ENCODE results near the gene YIPF3.

DNA sequence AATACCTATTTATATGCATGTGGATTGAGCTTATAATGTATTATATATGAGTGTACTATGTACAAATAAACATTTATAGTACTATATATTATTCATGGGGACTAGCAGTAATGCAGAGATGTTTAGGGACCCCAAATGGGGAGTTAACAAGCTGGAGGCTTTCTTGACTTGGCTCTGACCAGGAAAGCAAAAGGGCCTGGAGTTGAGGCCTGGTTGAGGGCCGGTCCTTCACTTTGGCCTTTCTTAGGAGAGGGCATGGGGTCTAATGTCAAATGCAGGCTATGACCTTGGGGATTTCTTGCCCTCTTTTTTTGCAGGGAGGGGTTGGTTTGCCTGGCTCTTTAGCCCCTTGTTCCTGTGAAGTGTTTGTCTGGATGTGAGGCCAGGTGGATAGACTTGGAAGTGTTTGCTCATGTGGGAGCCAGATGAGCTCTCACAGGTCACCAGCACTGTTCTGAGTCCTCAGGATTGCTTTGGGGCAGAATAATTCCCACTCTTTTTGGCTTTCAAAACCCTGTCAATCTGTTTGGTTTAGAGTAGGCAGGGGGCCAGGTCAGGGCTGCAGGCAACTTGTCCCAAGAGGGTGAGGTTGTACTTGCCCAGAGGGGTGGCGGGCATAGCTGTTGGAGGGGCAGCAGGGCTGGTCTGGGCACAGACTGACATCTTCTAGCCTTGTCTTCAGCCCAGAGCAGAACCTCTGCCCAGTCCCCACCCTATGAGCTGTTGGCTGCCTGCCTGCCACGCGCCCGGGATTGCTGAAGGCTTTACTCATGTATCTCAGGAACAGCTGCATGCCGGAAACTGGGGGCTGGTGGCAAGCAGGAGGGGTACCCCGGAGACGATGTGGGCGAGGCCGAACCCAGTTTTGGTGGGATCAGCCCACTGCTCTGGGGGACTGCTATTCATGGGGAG lies 24.7 kb downstream of the YIPF3 start:
- TF ChIP-seq CTCF (IDR thresholded peaks at IDR 0.05) = no peak
- no peak for TF ChIP-seq POLR2A (IDR thresholded peaks at IDR 0.05)
